ENCODE results near the gene EEF2. TPM values are rescaled to one million over a fixed set of nuclear protein-coding genes. Genes with fewer than 3 reads are reported as not detected.

EEF2 gene
- polyA plus RNA-seq, 1 donor from 2014 or later: 716 TPM

DNA sequence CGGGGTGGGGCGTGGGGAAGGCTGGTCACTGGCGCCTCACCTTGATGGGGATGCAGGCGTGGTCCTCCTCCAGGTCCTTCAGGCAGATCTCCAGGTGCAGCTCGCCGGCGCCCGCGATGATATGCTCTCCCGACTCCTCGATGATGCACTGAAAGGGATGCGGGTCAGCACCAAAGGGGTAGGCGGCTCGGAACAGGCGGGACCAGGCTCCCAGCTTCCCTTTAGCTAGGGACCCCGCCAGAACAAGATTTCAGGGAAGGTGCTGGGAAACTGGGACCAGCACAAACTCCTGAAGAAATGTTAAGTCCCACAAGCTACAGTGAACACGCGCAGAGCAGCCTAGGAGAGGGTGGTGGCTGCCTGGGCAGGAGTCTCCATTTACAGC is 6.0 kb downstream of the EEF2 start:
- Histone ChIP-seq H3K27me3 (ENCODE audit: insufficient read depth, low read depth, low read length) (no peaks in the 10 kb centered on the region), H3K36me3 (ENCODE audit: insufficient read depth, low read length) (no peaks in the 10 kb centered on the region), H3K9ac (ENCODE audit: low read length) (no peak overlapping the region), H3K79me2 (replicated peaks; ENCODE audit: insufficient read depth, low read length) (peaks cover 14% of the 10 kb centered on the region), H3K9me2 (ENCODE audit: insufficient read depth, low read length) (no peaks in the 10 kb centered on the region), H3F3A (ENCODE audit: insufficient read depth, low read length, poor library complexity, severe bottlenecking) (no peaks in the 10 kb centered on the region), H3K4me3 (ENCODE audit: low read length) (no peak overlapping the region), H4K20me1 (ENCODE audit: insufficient read depth) (peaks cover 46% of the 10 kb centered on the region), H3K9me3 (ENCODE audit: low read length) (no peaks in the 10 kb centered on the region), H2AFZ (ENCODE audit: low read depth, low read length) (no peak overlapping the region), H3K27ac (ENCODE audit: low read length) (no peak overlapping the region), H3K4me2 (ENCODE audit: low read length) (no peak overlapping the region)
- TF ChIP-seq SMC3 (conservative IDR thresholded peaks at IDR 0.05; ENCODE audit: poor library complexity) (no peak), EZH2 (IDR thresholded peaks at IDR 0.05; ENCODE audit: borderline replicate concordance, insufficient read depth, low read length, poor library complexity, severe bottlenecking) (no peak), TAF1 (IDR thresholded peaks at IDR 0.05; ENCODE audit: low read depth) (no peak), RAD21 (conservative IDR thresholded peaks at IDR 0.05) (no peak), POLR2AphosphoS5 (IDR thresholded peaks at IDR 0.05) (no peak), CTCF (IDR thresholded peaks at IDR 0.05; ENCODE audit: poor library complexity, severe bottlenecking) (no peak), REST (IDR thresholded peaks at IDR 0.05; ENCODE audit: borderline replicate concordance) (no peak), EP300 (conservative IDR thresholded peaks at IDR 0.05; ENCODE audit: poor library complexity, severe bottlenecking) (no peak), MXI1 (conservative IDR thresholded peaks at IDR 0.05; ENCODE audit: poor library complexity, severe bottlenecking) (no peak)

- no peak overlapping the region for H3K4me3 ChIP-seq (ENCODE audit: low read length)
- H3K4me2 ChIP-seq (ENCODE audit: low read length): no peak overlapping the region
- H3K79me2 ChIP-seq (replicated peaks; ENCODE audit: insufficient read depth, low read length): peaks cover 2% of the 10 kb centered on the region
- H3K36me3 ChIP-seq (ENCODE audit: insufficient read depth, low read length): no peaks in the 10 kb centered on the region
- H2AFZ ChIP-seq (ENCODE audit: low read depth, low read length): no peak overlapping the region
- TF ChIP-seq EZH2 (IDR thresholded peaks at IDR 0.05; ENCODE audit: borderline replicate concordance, insufficient read depth, low read length, poor library complexity, severe bottlenecking) (no peak), TAF1 (IDR thresholded peaks at IDR 0.05; ENCODE audit: low read depth) (no peak), EP300 (conservative IDR thresholded peaks at IDR 0.05; ENCODE audit: poor library complexity, severe bottlenecking) (no peak), CTCF (IDR thresholded peaks at IDR 0.05; ENCODE audit: poor library complexity, severe bottlenecking) (no peak), SMC3 (conservative IDR thresholded peaks at IDR 0.05; ENCODE audit: poor library complexity) (no peak)
- H3F3A ChIP-seq (ENCODE audit: insufficient read depth, low read length, poor library complexity, severe bottlenecking): no peaks in the 10 kb centered on the region
- no peak overlapping the region for H3K9ac ChIP-seq (ENCODE audit: low read length)
- peaks cover 35% of the 10 kb centered on the region for H4K20me1 ChIP-seq (ENCODE audit: insufficient read depth)
- H3K9me3 ChIP-seq (ENCODE audit: low read length): no peaks in the 10 kb centered on the region
- H3K9me2 ChIP-seq (ENCODE audit: insufficient read depth, low read length): no peaks in the 10 kb centered on the region
- no peaks in the 10 kb centered on the region for H3K27me3 ChIP-seq (ENCODE audit: insufficient read depth, low read depth, low read length)
- no peak overlapping the region for H3K27ac ChIP-seq (ENCODE audit: low read length)
Measured at GRCh38 chr19:3978145-3978544, 7.1 kb downstream of the EEF2 start.

Data from neural cell (in vitro differentiated cells).